Measurements from ENCODE around the gene NCAN. TPM values are rescaled to one million over a fixed set of nuclear protein-coding genes. Genes with fewer than 3 reads are reported as not detected.

NCAN gene
- total and polyA plus RNA-seq, 2 of the 13 experiments (the other 11 are each of a cell fraction or from before 2014, with no cell fraction given), result not detected

DNA sequence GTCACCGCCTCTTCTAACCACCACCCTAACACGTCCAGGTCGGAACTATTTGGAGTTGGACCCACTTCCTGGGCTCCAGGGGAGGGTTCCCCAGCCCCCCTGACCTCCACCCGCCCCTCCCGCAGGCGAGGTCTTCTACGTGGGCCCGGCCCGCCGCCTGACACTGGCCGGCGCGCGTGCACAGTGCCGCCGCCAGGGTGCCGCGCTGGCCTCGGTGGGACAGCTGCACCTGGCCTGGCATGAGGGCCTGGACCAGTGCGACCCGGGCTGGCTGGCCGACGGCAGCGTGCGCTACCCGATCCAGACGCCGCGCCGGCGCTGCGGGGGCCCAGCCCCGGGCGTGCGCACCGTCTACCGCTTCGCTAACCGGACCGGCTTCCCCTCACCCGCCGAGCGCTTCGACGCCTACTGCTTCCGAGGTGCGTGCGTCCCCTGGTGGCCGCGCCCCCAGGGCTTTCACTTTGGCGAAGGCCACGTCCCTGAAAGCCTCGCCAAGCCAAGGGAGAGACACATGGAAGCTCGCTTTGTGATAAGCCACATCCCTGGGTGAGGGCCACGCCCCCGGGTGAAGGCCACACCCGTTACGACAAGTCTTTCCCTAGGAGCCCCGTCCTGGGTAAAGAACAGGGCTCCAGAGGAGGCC is 13.2 kb downstream of the NCAN start (continued):
- no peak for TF ChIP-seq GZF1 (CRISPR knock-in tag; IDR thresholded peaks at IDR 0.05)
- TF ChIP-seq, protein P1, sequence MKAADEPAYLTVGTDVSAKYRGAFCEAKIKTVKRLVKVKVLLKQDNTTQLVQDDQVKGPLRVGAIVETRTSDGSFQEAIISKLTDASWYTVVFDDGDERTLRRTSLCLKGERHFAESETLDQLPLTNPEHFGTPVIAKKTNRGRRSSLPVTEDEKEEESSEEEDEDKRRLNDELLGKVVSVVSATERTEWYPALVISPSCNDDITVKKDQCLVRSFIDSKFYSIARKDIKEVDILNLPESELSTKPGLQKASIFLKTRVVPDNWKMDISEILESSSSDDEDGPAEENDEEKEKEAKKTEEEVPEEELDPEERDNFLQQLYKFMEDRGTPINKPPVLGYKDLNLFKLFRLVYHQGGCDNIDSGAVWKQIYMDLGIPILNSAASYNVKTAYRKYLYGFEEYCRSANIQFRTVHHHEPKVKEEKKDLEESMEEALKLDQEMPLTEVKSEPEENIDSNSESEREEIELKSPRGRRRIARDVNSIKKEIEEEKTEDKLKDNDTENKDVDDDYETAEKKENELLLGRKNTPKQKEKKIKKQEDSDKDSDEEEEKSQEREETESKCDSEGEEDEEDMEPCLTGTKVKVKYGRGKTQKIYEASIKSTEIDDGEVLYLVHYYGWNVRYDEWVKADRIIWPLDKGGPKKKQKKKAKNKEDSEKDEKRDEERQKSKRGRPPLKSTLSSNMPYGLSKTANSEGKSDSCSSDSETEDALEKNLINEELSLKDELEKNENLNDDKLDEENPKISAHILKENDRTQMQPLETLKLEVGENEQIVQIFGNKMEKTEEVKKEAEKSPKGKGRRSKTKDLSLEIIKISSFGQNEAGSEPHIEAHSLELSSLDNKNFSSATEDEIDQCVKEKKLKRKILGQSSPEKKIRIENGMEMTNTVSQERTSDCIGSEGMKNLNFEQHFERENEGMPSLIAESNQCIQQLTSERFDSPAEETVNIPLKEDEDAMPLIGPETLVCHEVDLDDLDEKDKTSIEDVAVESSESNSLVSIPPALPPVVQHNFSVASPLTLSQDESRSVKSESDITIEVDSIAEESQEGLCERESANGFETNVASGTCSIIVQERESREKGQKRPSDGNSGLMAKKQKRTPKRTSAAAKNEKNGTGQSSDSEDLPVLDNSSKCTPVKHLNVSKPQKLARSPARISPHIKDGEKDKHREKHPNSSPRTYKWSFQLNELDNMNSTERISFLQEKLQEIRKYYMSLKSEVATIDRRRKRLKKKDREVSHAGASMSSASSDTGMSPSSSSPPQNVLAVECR (CRISPR knock-in tag; IDR thresholded peaks at IDR 0.05; ENCODE audit: borderline replicate concordance), result peak; percentile 70; the same call in 1 of the 2 replicates
- TF ChIP-seq ZNF772 (CRISPR knock-in tag; IDR thresholded peaks at IDR 0.05), result peak; percentile 82; the same call in 1 of the 2 replicates
- peak; percentile 95 for TF ChIP-seq ZNF607 (CRISPR knock-in tag; IDR thresholded peaks at IDR 0.05; ENCODE audit: borderline replicate concordance)
- TF ChIP-seq, protein P2, sequence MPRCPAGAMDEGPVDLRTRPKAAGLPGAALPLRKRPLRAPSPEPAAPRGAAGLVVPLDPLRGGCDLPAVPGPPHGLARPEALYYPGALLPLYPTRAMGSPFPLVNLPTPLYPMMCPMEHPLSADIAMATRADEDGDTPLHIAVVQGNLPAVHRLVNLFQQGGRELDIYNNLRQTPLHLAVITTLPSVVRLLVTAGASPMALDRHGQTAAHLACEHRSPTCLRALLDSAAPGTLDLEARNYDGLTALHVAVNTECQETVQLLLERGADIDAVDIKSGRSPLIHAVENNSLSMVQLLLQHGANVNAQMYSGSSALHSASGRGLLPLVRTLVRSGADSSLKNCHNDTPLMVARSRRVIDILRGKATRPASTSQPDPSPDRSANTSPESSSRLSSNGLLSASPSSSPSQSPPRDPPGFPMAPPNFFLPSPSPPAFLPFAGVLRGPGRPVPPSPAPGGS (CRISPR knock-in tag; IDR thresholded peaks at IDR 0.05), result peak; percentile 76; the same call in 1 of the 2 replicates
- 0 out of 2 replicates have a peak, but pooled peaks have one; percentile 66 for TF ChIP-seq ATF7-NPFF (CRISPR knock-in tag; IDR thresholded peaks at IDR 0.05; ENCODE audit: low read depth)
- peak; percentile 42; the same call in 1 of the 2 replicates for TF ChIP-seq IRF2 (CRISPR knock-in tag; IDR thresholded peaks at IDR 0.05)
- no peak for TF ChIP-seq ZZZ3 (CRISPR knock-in tag; IDR thresholded peaks at IDR 0.05; ENCODE audit: borderline replicate concordance)
- no peak for TF ChIP-seq DPF2 (CRISPR knock-in tag; IDR thresholded peaks at IDR 0.05; ENCODE audit: borderline replicate concordance, low read depth)
- peak; percentile 58 for TF ChIP-seq NR2C2 (CRISPR knock-in tag; IDR thresholded peaks at IDR 0.05; ENCODE audit: borderline replicate concordance)
- TF ChIP-seq ZKSCAN8 (CRISPR knock-in tag; IDR thresholded peaks at IDR 0.05; ENCODE audit: borderline replicate concordance), result no peak
- TF ChIP-seq, protein P3, sequence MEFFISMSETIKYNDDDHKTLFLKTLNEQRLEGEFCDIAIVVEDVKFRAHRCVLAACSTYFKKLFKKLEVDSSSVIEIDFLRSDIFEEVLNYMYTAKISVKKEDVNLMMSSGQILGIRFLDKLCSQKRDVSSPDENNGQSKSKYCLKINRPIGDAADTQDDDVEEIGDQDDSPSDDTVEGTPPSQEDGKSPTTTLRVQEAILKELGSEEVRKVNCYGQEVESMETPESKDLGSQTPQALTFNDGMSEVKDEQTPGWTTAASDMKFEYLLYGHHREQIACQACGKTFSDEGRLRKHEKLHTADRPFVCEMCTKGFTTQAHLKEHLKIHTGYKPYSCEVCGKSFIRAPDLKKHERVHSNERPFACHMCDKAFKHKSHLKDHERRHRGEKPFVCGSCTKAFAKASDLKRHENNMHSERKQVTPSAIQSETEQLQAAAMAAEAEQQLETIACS (CRISPR knock-in tag; IDR thresholded peaks at IDR 0.05), result peak; percentile 79
- TF ChIP-seq SIN3A (IDR thresholded peaks at IDR 0.05; ENCODE audit: borderline replicate concordance, low read depth, low read length), result peak; percentile 36; the same call in 1 of the 2 replicates
- peak; percentile 83; the same call in 1 of the 2 replicates for TF ChIP-seq ZNF343 (CRISPR knock-in tag; IDR thresholded peaks at IDR 0.05)
- peak; percentile 79; the same call in 1 of the 2 replicates for TF ChIP-seq ZNF34 (CRISPR knock-in tag; IDR thresholded peaks at IDR 0.05; ENCODE audit: borderline replicate concordance)
- no peak for TF ChIP-seq CHD2 (IDR thresholded peaks at IDR 0.05; ENCODE audit: low read depth, low read length)
- TF ChIP-seq, protein P4, sequence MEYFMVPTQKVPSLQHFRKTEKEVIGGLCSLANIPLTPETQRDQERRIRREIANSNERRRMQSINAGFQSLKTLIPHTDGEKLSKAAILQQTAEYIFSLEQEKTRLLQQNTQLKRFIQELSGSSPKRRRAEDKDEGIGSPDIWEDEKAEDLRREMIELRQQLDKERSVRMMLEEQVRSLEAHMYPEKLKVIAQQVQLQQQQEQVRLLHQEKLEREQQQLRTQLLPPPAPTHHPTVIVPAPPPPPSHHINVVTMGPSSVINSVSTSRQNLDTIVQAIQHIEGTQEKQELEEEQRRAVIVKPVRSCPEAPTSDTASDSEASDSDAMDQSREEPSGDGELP (IDR thresholded peaks at IDR 0.05; ENCODE audit: borderline replicate concordance, low read depth), result peak; percentile 17; the same call in 1 of the 2 replicates
- TF ChIP-seq PHF5A (CRISPR knock-in tag; IDR thresholded peaks at IDR 0.05; ENCODE audit: low read depth, unreplicated experiment), result peak; percentile 36
- TF ChIP-seq, protein P5, sequence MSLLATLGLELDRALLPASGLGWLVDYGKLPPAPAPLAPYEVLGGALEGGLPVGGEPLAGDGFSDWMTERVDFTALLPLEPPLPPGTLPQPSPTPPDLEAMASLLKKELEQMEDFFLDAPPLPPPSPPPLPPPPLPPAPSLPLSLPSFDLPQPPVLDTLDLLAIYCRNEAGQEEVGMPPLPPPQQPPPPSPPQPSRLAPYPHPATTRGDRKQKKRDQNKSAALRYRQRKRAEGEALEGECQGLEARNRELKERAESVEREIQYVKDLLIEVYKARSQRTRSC (CRISPR knock-in tag; IDR thresholded peaks at IDR 0.05; ENCODE audit: low read depth), result 0 out of 2 replicates have a peak, but pooled peaks have one; percentile 60
- peak; percentile 61; the same call in 1 of the 2 replicates for TF ChIP-seq ZNF121 (CRISPR knock-in tag; IDR thresholded peaks at IDR 0.05)

Data from HepG2 (cell line).